Stimulated activated CD8-positive, alpha-beta memory T cell treated with anti-CD3 and anti-CD28 coated beads, Interleukin-2, amount 100 ng/mL, for 48 hours (primary cell): Measurements from ENCODE around the gene STAC3.

Experiments
- DNase-seq, 2 donors: peaks; one replicate each; pipeline ENCODE4 v3.0.0-alpha.2; 2020; ENCODE audit warnings: low read depth in 2 of 2

STAC3 gene

GRCh38 chr12:57236201-57236924 is 14.6 kb downstream of the STAC3 start:
- no peak for DNase-seq

DNA sequence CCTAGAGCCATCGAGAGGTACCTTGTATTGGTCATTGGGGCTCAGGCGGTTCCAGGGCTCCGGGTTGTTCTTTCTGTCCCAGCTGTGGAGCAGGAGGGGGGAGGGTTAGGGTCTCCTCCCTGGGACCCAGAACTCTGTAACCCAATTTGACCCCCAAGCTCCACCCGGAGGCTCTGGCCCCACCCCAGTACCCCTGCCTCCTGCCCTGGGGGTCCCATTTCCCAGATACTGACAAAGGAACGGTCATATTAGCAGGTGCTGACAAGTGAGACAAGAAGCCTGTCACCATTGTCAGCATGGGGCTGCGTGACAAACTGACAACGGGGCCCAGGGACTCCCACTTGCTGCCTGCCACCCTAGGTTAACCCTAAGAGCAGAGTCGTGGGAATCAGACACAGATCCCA is 15.3 kb downstream of the STAC3 start:
- DNase-seq: no peak

DNA sequence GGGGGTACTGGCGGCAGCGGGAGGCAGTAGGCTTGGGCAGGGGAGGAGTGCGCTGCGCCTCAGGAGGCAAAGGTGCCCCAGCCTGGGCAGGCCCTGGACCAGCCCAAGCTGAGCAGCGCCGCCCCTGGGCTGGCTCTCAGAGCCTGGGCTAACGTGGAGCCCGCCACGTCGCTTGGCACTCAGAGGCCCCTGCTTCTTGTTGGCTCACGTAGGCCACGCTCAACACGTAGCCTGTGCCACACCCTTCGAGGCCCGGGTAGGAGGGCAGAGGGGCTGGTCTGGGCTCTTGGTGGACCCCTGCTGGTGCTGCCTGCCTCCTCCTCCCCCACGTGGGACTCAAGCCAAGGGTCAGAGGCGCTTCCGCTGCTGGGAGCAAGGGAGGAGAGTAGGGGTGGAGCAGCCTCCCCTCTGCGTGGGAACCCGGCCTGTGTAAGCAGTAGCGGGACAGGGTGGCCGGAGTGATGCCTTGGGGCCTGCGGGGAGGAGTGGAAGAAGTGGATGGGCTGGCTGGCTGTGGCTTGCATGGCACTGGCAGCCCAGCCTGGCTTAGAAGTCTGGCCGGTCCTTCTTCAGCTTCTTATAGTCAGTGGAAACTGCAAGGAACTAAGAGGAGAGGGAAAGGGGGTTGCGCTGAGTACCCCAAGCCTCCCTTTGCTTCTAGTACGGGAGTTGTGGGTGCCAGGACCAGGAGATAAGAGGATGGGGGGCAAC is 15.8 kb downstream of the STAC3 start:
- DNase-seq: no peak

- DNase-seq: no peak
Measured at GRCh38 chr12:57234571-57235016, 16.4 kb downstream of the STAC3 start.

- DNase-seq: no peak
Measured at GRCh38 chr12:57234233-57234570, 16.8 kb downstream of the STAC3 start.

GRCh38 chr12:57233357-57234232 is 17.4 kb downstream of the STAC3 start:
- DNase-seq: no peak

DNA sequence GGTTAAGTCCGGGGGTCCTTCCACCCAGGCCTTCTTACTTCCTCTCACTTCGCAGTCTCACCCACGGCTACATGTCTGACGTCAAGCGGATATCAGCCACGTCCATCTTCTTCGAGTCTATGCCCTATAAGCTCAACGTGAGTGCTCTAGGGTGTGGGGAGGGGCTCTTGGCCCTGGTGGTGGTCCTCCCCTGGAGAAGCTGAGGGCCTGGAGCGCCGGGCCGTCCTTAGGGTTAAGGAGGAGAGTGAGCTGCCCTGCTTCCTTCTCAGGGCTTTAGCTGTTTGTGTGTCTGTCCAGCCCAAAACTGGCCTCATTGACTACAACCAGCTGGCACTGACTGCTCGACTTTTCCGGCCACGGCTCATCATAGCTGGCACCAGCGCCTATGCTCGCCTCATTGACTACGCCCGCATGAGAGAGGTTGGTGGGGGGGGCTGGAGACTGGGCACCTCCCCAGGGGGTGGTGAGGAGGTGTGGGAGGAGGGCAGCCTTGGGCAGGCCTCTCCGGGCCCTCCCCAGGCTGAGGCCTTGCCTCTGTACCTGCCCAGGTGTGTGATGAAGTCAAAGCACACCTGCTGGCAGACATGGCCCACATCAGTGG is 18.7 kb downstream of the STAC3 start:
- no peak for DNase-seq

GRCh38 chr12:57231276-57232021 is 19.5 kb downstream of the STAC3 start:
- DNase-seq: no peak

- no peak for DNase-seq
Measured at GRCh38 chr12:57230381-57231155, 20.4 kb downstream of the STAC3 start.

DNA sequence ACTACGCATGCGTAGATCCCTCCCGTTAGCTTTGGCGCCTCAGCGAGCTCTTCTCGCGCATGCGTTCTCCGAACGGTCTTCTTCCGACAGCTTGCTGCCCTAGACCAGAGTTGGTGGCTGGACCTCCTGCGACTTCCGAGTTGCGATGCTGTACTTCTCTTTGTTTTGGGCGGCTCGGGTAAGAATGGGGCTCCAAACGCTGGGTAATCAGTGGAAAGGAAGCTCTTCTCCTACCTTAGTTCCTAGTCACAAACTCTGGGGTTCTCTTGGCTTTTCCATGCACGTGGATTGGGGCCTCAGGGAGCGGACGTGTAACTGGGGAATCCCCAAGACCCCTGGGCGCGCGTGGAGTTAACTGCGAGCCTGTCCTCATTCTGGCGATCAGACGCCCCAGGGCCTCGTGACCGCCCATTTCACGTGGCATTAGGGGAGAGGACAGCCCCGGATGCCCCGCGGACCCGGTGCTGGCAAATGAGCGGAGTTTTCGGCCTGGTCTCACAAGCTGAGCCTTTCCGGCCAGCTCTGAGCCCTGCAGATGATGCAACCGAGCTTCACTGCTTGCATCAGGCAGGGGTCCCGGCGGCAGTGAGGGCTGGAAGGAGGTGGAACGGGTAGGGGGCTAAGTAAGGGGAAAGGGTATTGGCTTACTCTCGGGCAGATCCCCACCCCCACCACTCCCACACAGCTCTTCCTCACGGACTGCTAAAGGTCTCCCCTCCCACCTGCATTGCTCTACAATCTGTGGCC is 21.2 kb downstream of the STAC3 start, which contains the start of gene SHMT2:
TSS of gene SHMT2 (plus strand) at position 78 of the 747 bp plus-strand sequence. CDS start at position 146, 68 bp downstream.
- DNase-seq: peak; percentile 88 to 91

DNA sequence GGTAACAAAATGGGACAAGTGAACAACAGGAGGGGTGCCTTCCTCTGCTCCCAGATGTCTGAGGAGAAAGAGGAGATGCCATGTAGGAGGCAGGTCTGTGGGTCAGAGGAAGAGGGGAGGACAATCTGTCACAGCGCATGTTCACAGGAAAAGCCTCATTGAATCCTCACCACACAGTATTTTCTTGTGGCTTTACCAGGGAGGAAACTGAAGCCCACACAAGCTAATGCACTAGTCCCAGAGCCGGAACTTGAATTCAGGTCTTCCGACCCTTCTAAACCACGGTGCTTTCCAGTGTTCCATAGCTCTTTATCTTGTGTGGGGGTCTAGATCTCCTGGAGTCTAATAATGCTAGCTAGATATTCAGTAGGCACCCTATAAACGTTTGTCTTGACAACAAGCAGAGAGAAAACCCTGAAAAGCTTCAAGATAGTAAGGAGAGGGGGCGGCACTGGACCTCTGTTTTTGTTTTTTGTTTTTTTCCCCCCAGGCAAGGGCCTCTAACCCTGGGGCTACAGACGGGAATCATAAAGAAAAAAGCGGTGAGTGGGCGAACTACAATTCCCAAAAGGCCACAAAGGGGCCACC is 21.8 kb downstream of the STAC3 start:
- no peak for DNase-seq

GRCh38 chr12:57227315-57228115 is 23.5 kb downstream of the STAC3 start:
- DNase-seq: no peak

DNA sequence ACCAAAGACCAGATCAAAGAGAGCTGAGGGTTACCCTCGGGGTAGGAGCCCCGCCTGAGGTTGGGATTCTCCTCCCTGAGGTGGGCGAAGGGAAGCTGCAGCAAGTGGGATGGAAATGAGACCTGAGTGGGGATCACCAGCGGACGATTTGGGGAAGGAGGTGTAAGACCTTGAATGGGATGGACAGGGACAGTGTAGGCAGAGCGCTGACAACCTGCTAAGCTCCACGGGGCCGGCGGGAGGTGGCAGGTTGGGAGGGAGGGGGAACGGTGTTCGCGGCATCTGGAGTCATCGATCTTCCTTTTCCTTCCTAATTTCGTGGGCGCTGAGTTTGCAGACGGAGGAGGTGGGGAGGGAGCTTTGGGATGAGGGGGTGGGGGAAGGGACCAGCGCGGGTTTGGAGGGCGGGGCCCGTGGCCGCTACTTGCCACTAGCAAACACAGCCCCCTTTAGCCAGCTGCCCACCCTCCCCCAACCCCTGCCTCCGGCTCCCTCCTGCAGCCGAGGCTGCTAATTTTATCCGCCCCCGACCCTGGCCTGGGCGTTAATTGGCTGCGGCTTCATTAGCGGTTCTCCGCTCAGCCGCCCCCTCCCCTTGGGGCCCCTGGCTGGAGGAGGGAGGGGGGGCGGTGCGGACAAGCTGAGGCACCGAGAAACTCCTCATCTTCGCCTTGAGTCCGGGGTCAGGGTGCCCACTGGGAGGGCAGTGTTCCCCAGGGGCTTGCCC is 24.2 kb downstream of the STAC3 start:
- DNase-seq: no peak

GRCh38 chr12:57225680-57226210 is 25.2 kb downstream of the STAC3 start:
- DNase-seq: no peak

- DNase-seq: no peak
Measured at GRCh38 chr12:57224973-57225679, 25.9 kb downstream of the STAC3 start.

DNA sequence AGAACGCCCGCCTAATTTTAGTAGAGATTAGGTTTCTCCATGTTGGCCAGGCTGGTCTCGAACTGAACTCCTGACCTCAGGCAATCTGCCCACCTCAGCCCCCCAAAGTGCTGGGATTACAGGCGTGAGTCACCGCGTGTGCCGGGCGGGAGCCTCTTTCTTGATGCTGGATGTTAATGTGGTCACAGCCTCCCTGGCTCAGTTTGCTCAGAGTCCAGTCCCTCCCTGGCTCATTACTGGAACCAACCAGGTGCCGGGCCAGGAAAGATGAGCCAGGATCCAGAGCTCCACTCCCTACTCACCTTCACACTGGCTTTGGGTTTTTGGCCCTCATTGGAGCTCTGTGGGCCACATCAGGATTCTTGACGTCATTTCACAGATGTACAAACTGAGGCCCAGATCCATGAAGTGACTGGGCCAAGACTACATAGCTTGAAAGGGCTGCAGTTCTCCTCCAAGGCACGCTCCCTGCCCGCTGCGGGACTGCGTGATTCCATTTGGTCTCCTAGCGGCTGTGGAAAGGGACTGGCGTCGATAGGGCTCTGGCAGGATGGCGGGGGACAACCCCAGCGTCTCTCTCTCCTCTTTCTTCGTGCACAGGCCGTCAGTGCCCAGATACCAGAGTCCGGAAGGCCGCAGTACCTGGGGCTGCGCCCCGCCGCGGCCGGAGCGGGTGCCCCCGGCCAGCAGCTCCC is 26.6 kb downstream of the STAC3 start:
- DNase-seq: no peak
